ENCODE measurements around the gene GPC5.

DNA sequence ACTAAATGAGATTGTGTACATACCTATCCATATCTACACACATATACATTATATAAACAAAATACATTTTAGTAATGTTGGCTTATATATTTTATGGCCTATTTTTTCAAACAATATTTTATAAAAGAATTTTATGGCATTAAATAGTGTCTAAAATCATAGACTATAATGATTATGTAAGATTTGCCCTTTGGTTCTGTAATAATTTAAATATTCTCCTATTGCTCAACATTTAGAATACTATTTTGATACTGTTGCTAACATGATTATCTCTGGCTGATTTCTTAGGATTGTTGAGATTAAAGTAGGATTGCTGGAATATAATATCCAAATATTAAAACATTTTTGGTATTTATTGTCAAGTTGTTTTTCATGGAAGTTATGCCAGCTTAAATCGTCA is 1263.0 kb downstream of the GPC5 start:
- TF ChIP-seq POLR2AphosphoS5 (IDR thresholded peaks at IDR 0.05; ENCODE audit: low read depth, low read length) (no peak), TAF1 (IDR thresholded peaks at IDR 0.05; ENCODE audit: borderline replicate concordance, insufficient read depth, low read length) (no peak)

Data from PFSK-1 (cell line).